Liver (tissue), 9 donors: Measurements from ENCODE around the gene PDK1. TPM values are rescaled to one million over a fixed set of nuclear protein-coding genes. Genes with fewer than 3 reads are reported as not detected.

Experiments
- DNase-seq: peaks from one replicate; pipeline ENCODE4 v3.0.0-alpha.2; 2017; ENCODE audit warnings: low spot score
- H3K27ac ChIP-seq, 2 donors: one replicate each; pipeline ENCODE4 v1.7.0; 2013; ENCODE audit warnings: inconsistent platforms in 2 of 2, low read length in 2 of 2, control low read depth in 1 of 2, low read depth in 1 of 2, mild to moderate bottlenecking in 1 of 2
- H3K27me3 ChIP-seq, 4 donors: one replicate each; pipeline versions ENCODE4 v1.6.1 to v1.7.0; 2013; ENCODE audit warnings: low read length in 3 of 4, inconsistent platforms in 1 of 4, mild to moderate bottlenecking in 1 of 4, moderate library complexity in 1 of 4; ENCODE audit not compliant: control insufficient read depth in 4 of 4, insufficient read depth in 4 of 4
- H3K36me3 ChIP-seq, 4 donors: one replicate each; pipeline versions ENCODE4 v1.6.1 to v1.7.0; 2013; ENCODE audit warnings: low read length in 3 of 4, mild to moderate bottlenecking in 3 of 4, low read depth in 1 of 4, moderate library complexity in 1 of 4; ENCODE audit not compliant: control insufficient read depth in 4 of 4, insufficient read depth in 3 of 4
- H3K4me1 ChIP-seq, 4 donors: one replicate each; pipeline versions ENCODE4 v1.6.1 to v1.7.0; 2013; ENCODE audit warnings: low read length in 3 of 4, mild to moderate bottlenecking in 3 of 4, moderate library complexity in 1 of 4; ENCODE audit not compliant: control insufficient read depth in 4 of 4, insufficient read depth in 4 of 4
- H3K4me3 ChIP-seq, 3 donors: one replicate each; pipeline versions ENCODE4 v1.6.1 to v1.7.0; 2013; ENCODE audit warnings: low read length in 3 of 3, control low read depth in 1 of 3, low read depth in 1 of 3, mild to moderate bottlenecking in 1 of 3
- H3K9ac ChIP-seq, 2 donors: one replicate each; pipeline ENCODE4 v1.7.0; 2013; ENCODE audit warnings: low read length in 2 of 2, mild to moderate bottlenecking in 2 of 2, moderate library complexity in 2 of 2, control low read depth in 1 of 2, low read depth in 1 of 2
- H3K9me3 ChIP-seq, 4 donors: one replicate each; pipeline versions ENCODE4 v1.6.1 to v1.7.0; 2013; ENCODE audit warnings: low read length in 3 of 4; ENCODE audit not compliant: control insufficient read depth in 4 of 4
- ATF3 ChIP-seq: IDR thresholded peaks from 2 replicates; pipeline ENCODE4 v1.6.1; 2016; ENCODE audit warnings: antibody characterized with exemption
- EGR1 ChIP-seq, 2 donors: IDR thresholded peaks; 2 replicates each; pipeline ENCODE4 v1.6.1; 2016 to 2018; ENCODE audit warnings: antibody characterized with exemption in 2 of 2, low read depth in 2 of 2
- FOXA1 ChIP-seq: IDR thresholded peaks from 2 replicates; pipeline ENCODE4 v1.6.1; 2016; ENCODE audit warnings: antibody characterized with exemption
- FOXA2 ChIP-seq: IDR thresholded peaks from 2 replicates; pipeline ENCODE4 v1.6.1; 2016; ENCODE audit warnings: antibody characterized with exemption
- GABPA ChIP-seq, 2 donors: IDR thresholded peaks in 1 of 2; conservative IDR thresholded peaks in 1 of 2; 2 replicates each; pipeline ENCODE4 v1.6.1; 2016; ENCODE audit warnings: antibody characterized with exemption in 2 of 2, mild to moderate bottlenecking in 1 of 2, moderate library complexity in 1 of 2
- HNF4A ChIP-seq, 2 donors: conservative IDR thresholded peaks; 2 replicates each; pipeline ENCODE4 v1.6.1; 2016; ENCODE audit warnings: antibody characterized with exemption in 2 of 2, mild to moderate bottlenecking in 2 of 2
- HNF4G ChIP-seq: IDR thresholded peaks from 2 replicates; pipeline ENCODE4 v1.6.1; 2016; ENCODE audit warnings: antibody characterized with exemption
- JUND ChIP-seq, 2 donors: IDR thresholded peaks; 2 replicates each; pipeline ENCODE4 v1.6.1; 2016; ENCODE audit warnings: antibody characterized with exemption in 2 of 2
- MAX ChIP-seq: IDR thresholded peaks from 2 replicates; pipeline ENCODE4 v1.6.1; 2016; ENCODE audit warnings: antibody characterized with exemption
- NR2F2 ChIP-seq: IDR thresholded peaks from 2 replicates; pipeline ENCODE4 v1.6.1; 2016; ENCODE audit warnings: antibody characterized with exemption
- RAD21 ChIP-seq, 2 donors: IDR thresholded peaks; 2 replicates each; pipeline ENCODE4 v1.6.1; 2016; ENCODE audit warnings: antibody characterized with exemption in 2 of 2, mild to moderate bottlenecking in 2 of 2
- REST ChIP-seq: IDR thresholded peaks from 2 replicates; pipeline ENCODE4 v1.6.1; 2016; ENCODE audit warnings: antibody characterized with exemption, mild to moderate bottlenecking
- RXRA ChIP-seq, 2 donors: IDR thresholded peaks; 2 replicates each; pipeline ENCODE4 v1.6.1; 2017 to 2018; ENCODE audit warnings: antibody characterized with exemption in 2 of 2, mild to moderate bottlenecking in 1 of 2
- SP1 ChIP-seq: IDR thresholded peaks from 2 replicates; pipeline ENCODE4 v1.6.1; 2018; ENCODE audit warnings: antibody characterized with exemption, mild to moderate bottlenecking
- TAF1 ChIP-seq: conservative IDR thresholded peaks from 2 replicates; pipeline ENCODE4 v1.6.1; 2016; ENCODE audit warnings: antibody characterized with exemption, mild to moderate bottlenecking
- YY1 ChIP-seq: IDR thresholded peaks from 2 replicates; pipeline ENCODE4 v1.6.1; 2016; ENCODE audit warnings: antibody characterized with exemption, mild to moderate bottlenecking
- ZBTB33 ChIP-seq: IDR thresholded peaks from 2 replicates; pipeline ENCODE4 v1.6.1; 2016; ENCODE audit warnings: antibody characterized with exemption
- WGBS: extraction: QIAGEN DNeasy Blood & Tissue Kit; methylation state at CpG from one replicate; pipeline ENCODE4 v1.1.7; 2013; 5-methylcytosine and 5-hydroxymethylcytosine counted together
- polyA plus RNA-seq, 2 donors: library from polyadenylated mRNA; stranded (reverse) in 1 of 2; unstranded in 1 of 2; fragments of 200-250 nt in 1 of 2; fragments of >200 nt in 1 of 2; fragmentation: Nextera tagmentation in 1 of 2; extraction: Ambion mirVana in 1 of 2; gene quantifications; one replicate each; pipeline versions ENCODE4 v1.2.1 to v1.2.3, GENCODE V29; 2013 to 2015
- total RNA-seq, 2 donors: library from RNA; depleted of rRNA; stranded (reverse); fragments of >200 nt; gene quantifications; one replicate each; pipeline ENCODE4 v1.2.3, GENCODE V29; 2014
- donor health status: healthy.
- donor health status: healthy.
- donor health status: healthy.
- donor health status: healthy.
- donor health status: healthy.

The PDK1 gene
- total and polyA plus RNA-seq, 4 donors: 4.7 to 10.9 (median 7.8) TPM

DNA sequence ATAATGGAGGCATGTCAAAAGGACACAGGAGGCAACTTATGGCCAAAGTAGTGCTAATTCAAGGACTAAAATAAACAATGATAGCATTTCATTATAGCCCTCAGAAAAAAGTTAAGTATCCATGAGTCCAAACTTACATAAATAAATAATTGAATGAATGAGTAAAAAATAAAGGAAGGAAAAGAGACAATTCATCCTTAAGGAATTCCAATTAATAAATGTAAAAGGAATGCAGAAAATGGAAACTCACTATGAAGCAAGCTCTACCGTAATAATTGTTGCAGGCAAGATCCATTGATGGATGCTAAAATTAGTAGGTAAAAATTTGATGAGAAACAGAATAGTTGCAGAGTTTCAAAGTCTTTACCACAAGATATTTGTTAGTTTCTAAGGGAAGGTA is 91.5 kb downstream of the PDK1 start:
- Histone ChIP-seq H3K27me3 (no peaks in the 10 kb centered on the region), H3K9me3 (no peaks in the 10 kb centered on the region), H3K36me3 (no peaks in the 10 kb centered on the region), H3K27ac (no peak overlapping the region), H3K4me3 (no peak overlapping the region), H3K9ac (no peak overlapping the region), H3K4me1 (peaks cover 0 to 5% (median 0%) of the 10 kb centered on the region in 4 donors)
- 93% methylated on average over 1 of the region's 1 CpG for WGBS
- DNase-seq: no peak
- TF ChIP-seq MAX: no peak
- no peak for TF ChIP-seq RXRA (IDR thresholded peaks at IDR 0.05)
- TF ChIP-seq JUND (IDR thresholded peaks at IDR 0.05): no peak
- no peak for TF ChIP-seq FOXA2
- no peak for TF ChIP-seq HNF4A (conservative IDR thresholded peaks at IDR 0.05)
- TF ChIP-seq SP1: no peak
- no peak for TF ChIP-seq EGR1 (IDR thresholded peaks at IDR 0.05; ENCODE audit: low read depth in 2 of 2)
- TF ChIP-seq HNF4G: no peak
- no peak for TF ChIP-seq NR2F2
- no peak for TF ChIP-seq RAD21 (IDR thresholded peaks at IDR 0.05)
- TF ChIP-seq FOXA1: no peak

- Histone ChIP-seq H3K4me3 (no peak overlapping the region), H3K27ac (no peak overlapping the region), H3K27me3 (no peaks in the 10 kb centered on the region), H3K9me3 (peaks cover 0 to 5% (median 3%) of the 10 kb centered on the region in 4 donors), H3K36me3 (no peaks in the 10 kb centered on the region), H3K9ac (no peak overlapping the region), H3K4me1 (no peaks in the 10 kb centered on the region)
- 75% methylated on average over 8 of the region's 8 CpGs for WGBS
- DNase-seq: no peak
- TF ChIP-seq MAX: no peak
- no peak for TF ChIP-seq ATF3
- TF ChIP-seq TAF1: no peak
These were observed 99.4 kb downstream of the PDK1 start for GRCh38 chr2:172655091-172655837.

DNA sequence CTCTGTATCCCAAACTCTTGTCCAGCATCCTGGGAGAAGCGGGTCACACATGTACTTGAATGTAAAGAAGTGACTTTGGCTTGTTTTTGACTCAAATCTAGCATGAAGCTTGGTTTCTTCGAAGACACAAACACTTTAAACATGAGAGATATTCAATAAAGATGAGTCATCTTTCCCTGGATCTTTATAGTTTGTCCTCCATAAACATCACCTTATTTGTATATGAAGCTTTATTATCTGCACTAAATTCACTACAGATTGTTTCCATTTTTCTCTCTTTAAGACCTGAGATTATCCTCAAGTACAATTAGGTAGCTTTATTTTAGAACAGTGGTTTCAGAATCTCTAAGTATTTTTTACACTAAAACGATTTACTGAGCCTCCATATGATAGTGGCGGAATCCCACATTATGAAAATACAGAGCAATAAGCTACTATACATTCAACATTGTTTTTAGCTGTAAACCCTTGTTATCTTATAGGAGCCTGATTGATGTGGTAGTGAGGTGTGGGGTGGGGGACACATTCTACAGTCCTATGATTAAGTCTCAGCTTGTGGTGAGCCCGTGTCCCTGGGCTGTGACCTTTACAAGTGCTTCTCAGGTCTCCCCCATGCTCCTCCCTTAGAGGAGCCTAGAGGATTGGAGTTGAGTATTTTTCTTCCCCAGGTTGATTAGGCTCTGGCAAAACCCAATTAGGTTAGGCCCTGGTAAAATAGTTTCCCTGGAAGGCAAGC is 100.1 kb downstream of the PDK1 start:
- WGBS: 81% methylated on average over 5 of the region's 5 CpGs
- Histone ChIP-seq H3K9me3 (peaks cover 0 to 5% (median 3%) of the 10 kb centered on the region in 4 donors), H3K27ac (no peak overlapping the region), H3K27me3 (no peaks in the 10 kb centered on the region), H3K4me3 (no peak overlapping the region), H3K4me1 (no peaks in the 10 kb centered on the region), H3K36me3 (no peaks in the 10 kb centered on the region), H3K9ac (no peak overlapping the region)
- DNase-seq: no peak
- no peak for TF ChIP-seq HNF4A (conservative IDR thresholded peaks at IDR 0.05)
- TF ChIP-seq EGR1 (IDR thresholded peaks at IDR 0.05; ENCODE audit: low read depth in 2 of 2): no peak
- TF ChIP-seq REST: no peak
- no peak for TF ChIP-seq SP1
- TF ChIP-seq YY1: no peak
- TF ChIP-seq ZBTB33: no peak
- no peak for TF ChIP-seq RXRA (IDR thresholded peaks at IDR 0.05)
- no peak for TF ChIP-seq JUND (IDR thresholded peaks at IDR 0.05)
- no peak for TF ChIP-seq TAF1
- no peak for TF ChIP-seq ATF3
- TF ChIP-seq GABPA (IDR thresholded peaks at IDR 0.05 in 1 of 2, conservative IDR thresholded peaks at IDR 0.05 in 1 of 2): no peak
- no peak for TF ChIP-seq FOXA2
